IMR-90 (cell line): Measurements from ENCODE around the gene ZNF416. TPM values are rescaled to one million over a fixed set of nuclear protein-coding genes. Genes with fewer than 3 reads are reported as not detected.

Source experiments
- ATAC-seq: fragments of 200-7000 bp; cut with Tn5 transposase; 2 replicates; pipeline ENCODE4 v1.9.1; 2020; ENCODE audit warnings: low read depth, mild to moderate bottlenecking, moderate library complexity
- BruUV-seq: library from RNA; stranded (reverse); fragments of 400-500 nt; replicated peaks from 2 replicates; lab custom pipeline; 2021; lab: Mats Ljungman, UMichigan
- CTCF ChIA-PET: fragments of 300-600 bp; formaldehyde crosslinking; extraction: SDS; loops from one replicate; lab custom pipeline; 2021; ENCODE audit warnings: antibody characterized with exemption; lab: Yijun Ruan, JAX
- POLR2A ChIA-PET: fragments of 300-600 bp; sonication (Branson Sonifier 250); formaldehyde crosslinking; loops from one replicate; lab custom pipeline; 2022; ENCODE audit warnings: antibody characterized with exemption; ENCODE audit not compliant: unreplicated experiment; lab: Charles Lee
- DNase-seq: peaks from one replicate; pipeline ENCODE4 v3.0.0; 2013
- H2AFZ ChIP-seq: replicated peaks from 2 replicates; pipeline ENCODE3; 2013; ENCODE audit warnings: low read length, mild to moderate bottlenecking; ENCODE audit not compliant: poor library complexity
- H2AK5ac ChIP-seq: 2 replicates; pipeline ENCODE4 v1.6.1; 2013; ENCODE audit warnings: low read depth, low read length, inconsistent platforms
- H2AK9ac ChIP-seq: replicated peaks from 2 replicates; pipeline ENCODE3; 2013; ENCODE audit warnings: mild to moderate bottlenecking, low read depth, low read length, moderate library complexity; ENCODE audit not compliant: poor library complexity
- H2BK120ac ChIP-seq: 2 replicates; pipeline ENCODE4 v1.6.1; 2013; ENCODE audit warnings: low read depth, low read length, inconsistent platforms
- H2BK15ac ChIP-seq: 3 replicates; pipeline ENCODE4 v1.6.1; 2013; ENCODE audit warnings: low read depth, low read length, inconsistent platforms
- H2BK20ac ChIP-seq: 2 replicates; pipeline ENCODE4 v1.6.1; 2013; ENCODE audit warnings: low read depth, mild to moderate bottlenecking, inconsistent platforms, low read length, moderate library complexity
- H2BK5ac ChIP-seq: 2 replicates; pipeline ENCODE4 v1.6.1; 2013; ENCODE audit warnings: mild to moderate bottlenecking, low read depth, low read length, inconsistent platforms; ENCODE audit not compliant: poor library complexity, severe bottlenecking
- H3K14ac ChIP-seq: replicated peaks from 2 replicates; pipeline ENCODE4 v1.6.1; 2013; ENCODE audit warnings: low read depth, low read length, inconsistent platforms
- H3K18ac ChIP-seq: 2 replicates; pipeline ENCODE4 v1.6.1; 2013; ENCODE audit warnings: low read depth, low read length, control low read depth
- H3K23ac ChIP-seq: 2 replicates; pipeline ENCODE4 v1.6.1; 2013; ENCODE audit warnings: low read depth, low read length, inconsistent platforms
- H3K27ac ChIP-seq: 2 replicates; pipeline ENCODE4 v1.5.1; 2013; ENCODE audit warnings: mild to moderate bottlenecking, control low read depth, low read length; ENCODE audit not compliant: insufficient read depth
- H3K27me3 ChIP-seq: 2 replicates; pipeline ENCODE4 v1.6.1; 2013; ENCODE audit warnings: low read length; ENCODE audit not compliant: control insufficient read depth, insufficient read depth
- H3K36me3 ChIP-seq: 2 replicates; pipeline ENCODE4 v1.6.1; 2013; ENCODE audit warnings: low read length, mixed read lengths; ENCODE audit not compliant: control insufficient read depth, insufficient read depth
- H3K4ac ChIP-seq: 2 replicates; pipeline ENCODE4 v1.6.1; 2013; ENCODE audit warnings: low read depth, low read length, inconsistent platforms
- H3K4me1 ChIP-seq: 2 replicates; pipeline ENCODE4 v1.6.1; 2013; ENCODE audit warnings: low read length, mixed read lengths; ENCODE audit not compliant: control insufficient read depth, insufficient read depth
- H3K4me2 ChIP-seq: 2 replicates; pipeline ENCODE4 v1.6.1; 2013; ENCODE audit warnings: low read depth, mild to moderate bottlenecking, control low read depth, low read length, moderate library complexity
- H3K4me3 ChIP-seq: 2 replicates; pipeline ENCODE4 v1.5.1; 2013; ENCODE audit warnings: low read depth, mild to moderate bottlenecking, control low read depth, low read length, moderate library complexity; ENCODE audit not compliant: insufficient read depth
- H3K56ac ChIP-seq: 2 replicates; pipeline ENCODE4 v1.6.1; 2013; ENCODE audit warnings: low read length, inconsistent platforms; ENCODE audit not compliant: insufficient read depth; ENCODE audit errors: extremely low read depth
- H3K79me1 ChIP-seq, 2 experiments: 2 replicates each; pipeline ENCODE4 v1.6.1; 2013; ENCODE audit warnings: low read length in 2 of 2, inconsistent platforms in 1 of 2, low read depth in 1 of 2
- H3K9ac ChIP-seq: 2 replicates; pipeline ENCODE4 v1.6.1; 2013; ENCODE audit warnings: low read depth, low read length, control low read depth
- H3K9me1 ChIP-seq: 2 replicates; pipeline ENCODE4 v1.6.1; 2013; ENCODE audit warnings: low read length, inconsistent platforms; ENCODE audit not compliant: insufficient read depth
- H3K9me3 ChIP-seq: 2 replicates; pipeline ENCODE4 v1.6.1; 2013; ENCODE audit warnings: low read length; ENCODE audit not compliant: control insufficient read depth, insufficient read depth
- H4K20me1 ChIP-seq: 2 replicates; pipeline ENCODE4 v1.6.1; 2013; ENCODE audit warnings: low read length, inconsistent platforms; ENCODE audit not compliant: insufficient read depth
- H4K5ac ChIP-seq: 2 replicates; pipeline ENCODE4 v1.6.1; 2013; ENCODE audit warnings: mild to moderate bottlenecking, low read depth, low read length, control low read depth
- H4K8ac ChIP-seq, 2 experiments: 2 replicates each; pipeline ENCODE4 v1.6.1; 2013; ENCODE audit warnings: low read depth in 2 of 2, low read length in 2 of 2, control low read depth in 1 of 2, inconsistent platforms in 1 of 2
- H4K91ac ChIP-seq: 2 replicates; pipeline ENCODE4 v1.6.1; 2013; ENCODE audit warnings: low read depth, low read length, inconsistent platforms; ENCODE audit not compliant: insufficient read depth
- BHLHE40 ChIP-seq: fragments of 150-350 bp; IDR thresholded peaks from 2 replicates; pipeline ENCODE4 v1.6.1; 2016; ENCODE audit warnings: mild to moderate bottlenecking, low read depth, low read length
- CEBPB ChIP-seq: IDR thresholded peaks from 2 replicates; pipeline ENCODE4 v1.6.1; 2012; ENCODE audit warnings: low read depth, low read length, improper control_type of control experiment
- CHD1 ChIP-seq: IDR thresholded peaks from 2 replicates; pipeline ENCODE4 v1.6.1; 2012; ENCODE audit warnings: low read depth, low read length, improper control_type of control experiment
- FOS ChIP-seq: fragments of 150-350 bp; IDR thresholded peaks from 2 replicates; pipeline ENCODE4 v1.6.1; 2016; ENCODE audit warnings: low read depth, low read length
- MAFK ChIP-seq: IDR thresholded peaks from 2 replicates; pipeline ENCODE4 v1.6.1; 2012; ENCODE audit warnings: low read depth, low read length, improper control_type of control experiment
- MAZ ChIP-seq: IDR thresholded peaks from 2 replicates; pipeline ENCODE4 v1.6.1; 2012; ENCODE audit warnings: low read depth, mild to moderate bottlenecking, low read length, improper control_type of control experiment, moderate library complexity, borderline replicate concordance
- MXI1 ChIP-seq: IDR thresholded peaks from 2 replicates; pipeline ENCODE4 v1.6.1; 2012; ENCODE audit warnings: low read depth, mild to moderate bottlenecking, low read length, moderate library complexity, borderline replicate concordance
- NFE2L2 ChIP-seq: fragments of 150-350 bp; IDR thresholded peaks from 2 replicates; pipeline ENCODE4 v1.6.1; 2016; ENCODE audit warnings: low read depth, mild to moderate bottlenecking, low read length
- POLR2A ChIP-seq: IDR thresholded peaks from 2 replicates; pipeline ENCODE4 v1.6.1; 2012; ENCODE audit warnings: mild to moderate bottlenecking, low read depth, low read length
- RAD21 ChIP-seq: IDR thresholded peaks from 2 replicates; pipeline ENCODE4 v1.6.1; 2012; ENCODE audit warnings: low read length, improper control_type of control experiment
- RCOR1 ChIP-seq: IDR thresholded peaks from 2 replicates; pipeline ENCODE4 v1.6.1; 2012; ENCODE audit warnings: mild to moderate bottlenecking, low read length, improper control_type of control experiment; ENCODE audit not compliant: insufficient replicate concordance
- RFX5 ChIP-seq: IDR thresholded peaks from 2 replicates; pipeline ENCODE4 v1.8.0; 2012; ENCODE audit warnings: low read depth, mild to moderate bottlenecking, low read length, moderate library complexity
- SMC3 ChIP-seq: fragments of 150-350 bp; IDR thresholded peaks from 2 replicates; pipeline ENCODE4 v1.6.1; 2016; ENCODE audit warnings: low read depth, mild to moderate bottlenecking, antibody characterized with exemption, low read length, moderate library complexity
- WGBS, 2 experiments: methylation state at CpG; one replicate each; pipeline versions ENCODE4 v1.1.5 to v1.1.7; 2013; ENCODE audit warnings: missing lambda C conversion rate in 2 of 2; ENCODE audit not compliant: insufficient read length in 1 of 2; ENCODE audit errors: extremely low coverage in 2 of 2; 5-methylcytosine and 5-hydroxymethylcytosine counted together
- dilution Hi-C: fragments of 300-500 bp; cut with HindIII; formaldehyde crosslinking; loops from one replicate; pipeline ENCODE4 v1.14.3; 2018; ENCODE audit warnings: low sequenced_read_pairs; ENCODE audit not compliant: unreplicated experiment
- in situ Hi-C: fragments of 300-500 bp; cut with MboI; formaldehyde crosslinking; loops from 3 replicates; pipeline ENCODE4 v1.14.3; 2019; ENCODE audit warnings: low sequenced_read_pairs, inconsistent platforms, mixed read lengths
- intact Hi-C: fragments of 100-400 bp; cut with micrococcal nuclease; formaldehyde crosslinking; loops from 2 replicates; pipeline ENCODE4 v1.10.0; 2022
- polyA plus RNA-seq, 3 experiments: library from polyadenylated mRNA; depleted of rRNA; stranded (reverse); fragments of >200 nt; gene quantifications; 2 replicates each; pipeline ENCODE4 v1.2.3, GENCODE V29; 2012; ENCODE audit warnings: low replicate concordance in 1 of 3
- total RNA-seq: library from RNA; depleted of rRNA; stranded (reverse); fragments of >200 nt; gene quantifications from 2 replicates; pipeline ENCODE4 v1.2.3, GENCODE V29; 2012
- TF ChIP-seq, protein P1 (sequence below): fragments of 150-350 bp; IDR thresholded peaks from 2 replicates; pipeline ENCODE4 v1.6.1; 2016; ENCODE audit warnings: low read depth, mild to moderate bottlenecking, low read length, moderate library complexity, borderline replicate concordance
- TF ChIP-seq, protein P2 (sequence below): fragments of 150-350 bp; IDR thresholded peaks from 2 replicates; pipeline ENCODE4 v1.6.1; 2017; ENCODE audit warnings: mild to moderate bottlenecking, antibody characterized with exemption, low read length, low read depth
- TF ChIP-seq, protein P3 (sequence below): conservative IDR thresholded peaks from 2 replicates; pipeline ENCODE4 v1.5.1; 2012; ENCODE audit warnings: mild to moderate bottlenecking, low read depth, low read length, improper control_type of control experiment

ZNF416 gene
- total and polyA plus RNA-seq, 2 of the 4 experiments (the other 2 are of a cell fraction), result 2.6 to 8.1 TPM

DNA sequence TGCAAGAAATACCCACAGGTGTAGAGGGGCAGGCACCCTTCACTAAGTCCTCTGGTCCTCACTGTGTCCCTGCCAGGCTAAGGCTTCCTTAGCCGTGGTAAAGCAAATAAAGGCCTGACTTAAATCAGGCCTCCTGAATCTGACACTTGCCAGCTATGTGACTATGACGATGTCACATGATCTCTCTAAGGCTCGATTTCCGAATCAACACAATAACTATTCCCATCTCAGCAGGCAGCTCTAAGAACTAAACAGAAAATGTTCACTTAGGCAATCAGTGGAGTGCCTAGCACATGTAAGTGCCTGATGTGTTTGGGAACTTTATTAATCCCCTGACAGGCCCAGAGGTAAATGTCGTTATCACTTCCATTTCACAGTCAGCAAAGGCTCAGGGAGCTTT, 21.1 kb downstream of the ZNF416 start:
- Histone ChIP-seq H2BK15ac (no peak overlapping the region), H4K91ac (no peak overlapping the region), H4K20me1 (no peaks in the 10 kb centered on the region), H3K4me1 (peaks cover 2% of the 10 kb centered on the region), H3K9me1 (no peaks in the 10 kb centered on the region), H4K8ac (no peak overlapping the region), H3K4ac (no peak overlapping the region), H3K56ac (no peak overlapping the region), H3K27me3 (no peaks in the 10 kb centered on the region), H3K36me3 (peaks cover 31% of the 10 kb centered on the region), H3K14ac (no peak overlapping the region), H2BK20ac (no peak overlapping the region), H3K4me2 (no peak overlapping the region), H2BK5ac (no peak overlapping the region), H3K4me3 (no peak overlapping the region), H2BK120ac (no peak overlapping the region), H4K5ac (no peak overlapping the region), H3K9ac (no peak overlapping the region), H2AFZ (no peak overlapping the region), H3K23ac (no peak overlapping the region), H3K79me1 (peaks cover 9 to 39% of the 10 kb centered on the region in 2 experiments; a peak in 3 of 4 replicates), H3K9me3 (peaks cover 19% of the 10 kb centered on the region), H3K27ac (no peak overlapping the region), H3K18ac (no peak overlapping the region), H2AK9ac (no peak overlapping the region), H2AK5ac (no peak overlapping the region)
- TF ChIP-seq NFE2L2, result no peak
- no peak for TF ChIP-seq BHLHE40
- TF ChIP-seq, protein P1, sequence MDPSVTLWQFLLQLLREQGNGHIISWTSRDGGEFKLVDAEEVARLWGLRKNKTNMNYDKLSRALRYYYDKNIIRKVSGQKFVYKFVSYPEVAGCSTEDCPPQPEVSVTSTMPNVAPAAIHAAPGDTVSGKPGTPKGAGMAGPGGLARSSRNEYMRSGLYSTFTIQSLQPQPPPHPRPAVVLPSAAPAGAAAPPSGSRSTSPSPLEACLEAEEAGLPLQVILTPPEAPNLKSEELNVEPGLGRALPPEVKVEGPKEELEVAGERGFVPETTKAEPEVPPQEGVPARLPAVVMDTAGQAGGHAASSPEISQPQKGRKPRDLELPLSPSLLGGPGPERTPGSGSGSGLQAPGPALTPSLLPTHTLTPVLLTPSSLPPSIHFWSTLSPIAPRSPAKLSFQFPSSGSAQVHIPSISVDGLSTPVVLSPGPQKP, result no peak
- no peak for TF ChIP-seq MAZ
- TF ChIP-seq SMC3, result no peak
- TF ChIP-seq, protein P2, sequence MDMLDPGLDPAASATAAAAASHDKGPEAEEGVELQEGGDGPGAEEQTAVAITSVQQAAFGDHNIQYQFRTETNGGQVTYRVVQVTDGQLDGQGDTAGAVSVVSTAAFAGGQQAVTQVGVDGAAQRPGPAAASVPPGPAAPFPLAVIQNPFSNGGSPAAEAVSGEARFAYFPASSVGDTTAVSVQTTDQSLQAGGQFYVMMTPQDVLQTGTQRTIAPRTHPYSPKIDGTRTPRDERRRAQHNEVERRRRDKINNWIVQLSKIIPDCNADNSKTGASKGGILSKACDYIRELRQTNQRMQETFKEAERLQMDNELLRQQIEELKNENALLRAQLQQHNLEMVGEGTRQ, result no peak
- TF ChIP-seq MAFK, result no peak
- TF ChIP-seq, protein P3, sequence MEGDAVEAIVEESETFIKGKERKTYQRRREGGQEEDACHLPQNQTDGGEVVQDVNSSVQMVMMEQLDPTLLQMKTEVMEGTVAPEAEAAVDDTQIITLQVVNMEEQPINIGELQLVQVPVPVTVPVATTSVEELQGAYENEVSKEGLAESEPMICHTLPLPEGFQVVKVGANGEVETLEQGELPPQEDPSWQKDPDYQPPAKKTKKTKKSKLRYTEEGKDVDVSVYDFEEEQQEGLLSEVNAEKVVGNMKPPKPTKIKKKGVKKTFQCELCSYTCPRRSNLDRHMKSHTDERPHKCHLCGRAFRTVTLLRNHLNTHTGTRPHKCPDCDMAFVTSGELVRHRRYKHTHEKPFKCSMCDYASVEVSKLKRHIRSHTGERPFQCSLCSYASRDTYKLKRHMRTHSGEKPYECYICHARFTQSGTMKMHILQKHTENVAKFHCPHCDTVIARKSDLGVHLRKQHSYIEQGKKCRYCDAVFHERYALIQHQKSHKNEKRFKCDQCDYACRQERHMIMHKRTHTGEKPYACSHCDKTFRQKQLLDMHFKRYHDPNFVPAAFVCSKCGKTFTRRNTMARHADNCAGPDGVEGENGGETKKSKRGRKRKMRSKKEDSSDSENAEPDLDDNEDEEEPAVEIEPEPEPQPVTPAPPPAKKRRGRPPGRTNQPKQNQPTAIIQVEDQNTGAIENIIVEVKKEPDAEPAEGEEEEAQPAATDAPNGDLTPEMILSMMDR, result no peak
- TF ChIP-seq RAD21, result no peak
- TF ChIP-seq POLR2A, result no peak
- no peak for TF ChIP-seq CHD1
- TF ChIP-seq RCOR1, result no peak
- no peak for TF ChIP-seq FOS
- no peak for TF ChIP-seq RFX5
- no peak for TF ChIP-seq MXI1
- TF ChIP-seq CEBPB, result no peak
- dilution Hi-C loops (no loop called here), in situ Hi-C loops (no loop called here), intact Hi-C loops (no loop called here)
- CTCF ChIA-PET, result no interaction called here
- POLR2A ChIA-PET, result no interaction called here
- ATAC-seq, result no peak
- no TSS peak for BruUV-seq
- no peak for DNase-seq
- WGBS, 2 experiments, result 88% methylated on average over 1 of the region's 5 CpGs; no CpG with 5 or more reads in 1 of the 2 experiments
